AG10803 (cell line): ENCODE results near the gene TNP2.

Experiments used
- DNase-seq: peaks from one replicate; pipeline ENCODE4 v3.0.0; 2010; ENCODE audit warnings: low read depth
- H3K4me3 ChIP-seq: 2 replicates; pipeline ENCODE4 v1.5.1; 2011; ENCODE audit warnings: mild to moderate bottlenecking, low read length, control low read depth
- CTCF ChIP-seq: conservative IDR thresholded peaks from 2 replicates; pipeline ENCODE4 v1.5.1; 2011; ENCODE audit warnings: mild to moderate bottlenecking, low read length, control low read depth, inconsistent platforms

TNP2 gene

DNA sequence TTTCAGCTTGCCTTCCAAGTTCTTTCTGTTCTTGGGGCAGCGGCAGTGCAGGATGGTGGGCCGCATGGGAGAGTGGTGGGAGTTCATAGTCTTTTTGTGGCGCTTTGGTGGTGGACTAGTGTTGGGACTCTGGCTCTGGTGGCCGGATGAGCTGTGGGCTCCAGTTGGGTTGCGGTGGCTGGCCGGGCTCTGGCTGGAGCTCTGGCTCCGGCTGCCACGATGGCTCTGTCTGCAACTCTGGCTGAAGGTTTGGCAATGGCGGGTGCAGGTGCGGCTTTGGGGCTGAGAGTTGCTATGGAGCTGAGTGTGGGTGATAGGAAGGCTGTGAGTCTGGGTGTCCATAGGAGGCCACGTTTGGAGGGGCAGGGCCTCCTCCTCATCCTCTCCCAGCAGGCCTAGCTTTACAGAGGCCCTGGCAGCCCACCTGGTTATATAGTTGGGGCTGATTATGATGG, at the start of gene TNP2:
TSS of gene TNP2 (minus strand) at position 405 of the 455 bp plus-strand sequence. CDS start at position 342, 63 bp downstream.
- no peak for TF ChIP-seq CTCF
- no peak for DNase-seq

GRCh38 chr16:11318817-11319216, 49.7 kb upstream of the TNP2 start:
- TF ChIP-seq CTCF = no peak
- no peak overlapping the region for H3K4me3 ChIP-seq
- DNase-seq = no peak

More for the DNA sequence above, at the start of gene TNP2:
- no peak within 1 kb of the TSS for H3K4me3 ChIP-seq

GRCh38 chr16:11316331-11317015, 47.3 kb upstream of the TNP2 start:
- DNase-seq = no peak
- no peak overlapping the region for H3K4me3 ChIP-seq
- TF ChIP-seq CTCF = no peak

DNA sequence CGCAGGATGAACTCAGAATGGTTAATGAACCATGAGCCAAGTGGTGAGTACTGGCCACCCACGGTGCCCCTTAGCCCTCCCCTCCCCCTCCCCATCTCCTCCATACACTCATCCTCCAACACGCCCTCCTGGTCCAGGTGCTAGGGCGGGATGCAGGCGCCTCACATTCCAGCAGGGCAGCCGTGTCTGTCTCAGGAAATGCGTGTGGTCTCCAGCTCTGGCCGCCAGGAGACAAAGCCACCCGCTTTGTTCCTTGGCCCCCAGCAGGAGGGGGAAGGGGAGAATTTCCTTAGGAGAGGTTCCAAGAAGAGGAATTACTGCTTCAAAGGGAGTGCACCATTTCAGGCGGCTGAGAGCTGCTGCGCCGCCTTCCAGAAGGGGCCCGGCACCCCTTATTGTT, 46.4 kb upstream of the TNP2 start:
- DNase-seq = no peak

GRCh38 chr16:11314309-11314894, 45.3 kb upstream of the TNP2 start:
- no peak for TF ChIP-seq CTCF
- no peak for DNase-seq

More for the DNA sequence above, 46.4 kb upstream of the TNP2 start:
- H3K4me3 ChIP-seq = no peak overlapping the region
- no peak for TF ChIP-seq CTCF

GRCh38 chr16:11313493-11314308, 44.6 kb upstream of the TNP2 start:
- DNase-seq = no peak
- TF ChIP-seq CTCF = no peak
- no peak overlapping the region for H3K4me3 ChIP-seq

More at GRCh38 chr16:11314309-11314894, 45.3 kb upstream of the TNP2 start:
- no peak overlapping the region for H3K4me3 ChIP-seq
